ENCODE results near the gene TBC1D1. TPM values are rescaled to one million over a fixed set of nuclear protein-coding genes. Genes with fewer than 3 reads are reported as not detected.

Gene TBC1D1
- total RNA-seq, 4 donors from 2014 or later = 15.9 to 24.0 (median 20.0) TPM

DNA sequence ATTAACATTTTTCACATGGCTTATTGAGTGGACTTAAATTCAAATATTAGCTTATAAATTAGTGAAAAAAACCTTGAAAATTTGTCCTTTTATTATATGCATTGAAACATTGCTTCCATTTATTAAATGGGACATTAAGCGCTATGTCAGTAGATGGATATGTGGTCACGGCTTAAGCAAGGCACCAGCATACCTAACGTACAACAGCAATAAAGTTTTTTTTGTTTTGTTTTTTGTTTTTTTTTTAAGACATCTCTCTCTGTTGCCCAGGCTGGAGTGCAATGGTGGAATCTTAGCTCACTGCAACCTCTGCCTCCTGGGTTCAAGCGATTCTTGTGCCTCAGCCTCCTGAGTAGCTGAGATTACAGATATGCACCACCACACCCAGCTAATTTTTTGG, 32.8 kb upstream of the TBC1D1 start:
- intact Hi-C loops (cut with DNase I; ENCODE audit: low total_unique reads) = no loop called here
- TF ChIP-seq POLR2A (IDR thresholded peaks at IDR 0.05) = no peak
- TF ChIP-seq, protein P1, sequence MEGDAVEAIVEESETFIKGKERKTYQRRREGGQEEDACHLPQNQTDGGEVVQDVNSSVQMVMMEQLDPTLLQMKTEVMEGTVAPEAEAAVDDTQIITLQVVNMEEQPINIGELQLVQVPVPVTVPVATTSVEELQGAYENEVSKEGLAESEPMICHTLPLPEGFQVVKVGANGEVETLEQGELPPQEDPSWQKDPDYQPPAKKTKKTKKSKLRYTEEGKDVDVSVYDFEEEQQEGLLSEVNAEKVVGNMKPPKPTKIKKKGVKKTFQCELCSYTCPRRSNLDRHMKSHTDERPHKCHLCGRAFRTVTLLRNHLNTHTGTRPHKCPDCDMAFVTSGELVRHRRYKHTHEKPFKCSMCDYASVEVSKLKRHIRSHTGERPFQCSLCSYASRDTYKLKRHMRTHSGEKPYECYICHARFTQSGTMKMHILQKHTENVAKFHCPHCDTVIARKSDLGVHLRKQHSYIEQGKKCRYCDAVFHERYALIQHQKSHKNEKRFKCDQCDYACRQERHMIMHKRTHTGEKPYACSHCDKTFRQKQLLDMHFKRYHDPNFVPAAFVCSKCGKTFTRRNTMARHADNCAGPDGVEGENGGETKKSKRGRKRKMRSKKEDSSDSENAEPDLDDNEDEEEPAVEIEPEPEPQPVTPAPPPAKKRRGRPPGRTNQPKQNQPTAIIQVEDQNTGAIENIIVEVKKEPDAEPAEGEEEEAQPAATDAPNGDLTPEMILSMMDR (IDR thresholded peaks at IDR 0.05) = no peak
- WGBS, 2 donors = 86 to 88% methylated on average over 4 of the region's 4 CpGs

DNA sequence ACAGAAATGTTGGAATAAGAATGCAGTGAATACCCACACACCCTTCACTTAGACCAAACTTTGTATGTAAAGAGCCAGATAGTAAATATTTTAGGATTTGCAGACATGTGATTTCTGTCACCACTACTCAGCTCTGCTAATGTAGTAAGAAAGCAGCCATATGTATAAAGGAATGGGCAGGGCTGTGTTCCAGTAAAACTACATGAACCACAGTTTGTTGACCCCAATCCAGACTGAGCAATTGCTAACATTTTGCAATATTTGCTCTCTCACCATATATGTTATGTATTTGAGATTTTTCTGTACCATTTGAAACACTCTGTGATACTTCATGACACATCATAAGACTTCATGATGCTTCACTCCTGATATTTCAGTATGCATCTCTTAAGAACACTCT, 32.0 kb upstream of the TBC1D1 start:
- intact Hi-C loops (cut with DNase I; ENCODE audit: low total_unique reads) = no loop called here
- TF ChIP-seq, protein P1 (IDR thresholded peaks at IDR 0.05) = no peak
- TF ChIP-seq POLR2A (IDR thresholded peaks at IDR 0.05) = no peak
- no peak for DNase-seq (ENCODE audit: low spot score in 2 of 2)
- H3K4me3 ChIP-seq (ENCODE audit: low read depth, poor library complexity, severe bottlenecking) = no peak overlapping the region

More for the DNA sequence above, 32.8 kb upstream of the TBC1D1 start:
- H3K4me3 ChIP-seq (ENCODE audit: low read depth, poor library complexity, severe bottlenecking) = no peak overlapping the region
- no peak for DNase-seq (ENCODE audit: low spot score in 2 of 2)

DNA sequence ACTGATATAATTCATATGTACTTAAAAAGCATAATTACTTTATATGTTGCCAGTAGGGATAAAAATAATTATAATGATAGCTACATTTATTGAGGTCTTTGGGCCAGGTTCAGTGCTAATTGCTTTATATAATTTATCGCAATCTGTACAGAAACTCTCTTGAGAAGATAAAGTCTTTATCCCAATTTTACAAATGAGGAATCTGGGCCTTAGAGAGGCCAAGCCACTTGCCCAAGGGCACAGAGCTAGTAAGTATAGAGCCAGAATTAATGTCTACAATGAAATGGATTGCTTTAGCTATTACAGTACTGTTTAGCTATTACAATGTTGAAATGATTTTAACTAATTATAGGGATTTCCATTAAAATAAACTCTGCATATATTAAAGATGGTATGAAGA, 30.6 kb upstream of the TBC1D1 start:
- TF ChIP-seq, protein P1 (IDR thresholded peaks at IDR 0.05) = no peak
- no peak for TF ChIP-seq POLR2A (IDR thresholded peaks at IDR 0.05)
- 98 to 100% methylated on average over 1 of the region's 1 CpG for WGBS, 2 donors
- intact Hi-C loops (cut with DNase I; ENCODE audit: low total_unique reads) = no loop called here
- DNase-seq (ENCODE audit: low spot score in 2 of 2) = no peak
- no peak overlapping the region for H3K4me3 ChIP-seq (ENCODE audit: low read depth, poor library complexity, severe bottlenecking)

DNA sequence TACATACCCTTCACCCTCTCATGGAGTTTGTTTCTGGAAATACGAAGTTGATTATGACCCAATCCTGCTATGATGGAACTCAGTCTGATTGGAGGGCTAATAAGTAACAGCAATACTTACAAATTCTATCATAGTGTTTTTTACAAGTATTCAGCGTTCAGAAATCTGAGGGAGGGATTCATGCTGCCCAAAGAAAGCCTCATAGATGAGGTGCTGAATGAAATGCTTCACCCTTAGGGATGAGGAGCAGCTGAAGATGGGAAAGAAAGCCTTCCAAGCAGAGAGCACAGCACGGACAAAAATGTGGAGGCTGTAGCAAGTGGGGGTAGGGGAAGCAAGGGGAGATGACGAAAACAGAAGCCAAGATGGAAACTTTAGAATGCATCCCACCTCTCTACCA, 27.9 kb upstream of the TBC1D1 start:
- no peak overlapping the region for H3K4me3 ChIP-seq (ENCODE audit: low read depth, poor library complexity, severe bottlenecking)
- intact Hi-C loops (cut with DNase I; ENCODE audit: low total_unique reads) = no loop called here
- TF ChIP-seq, protein P1 (IDR thresholded peaks at IDR 0.05) = no peak
- no peak for TF ChIP-seq POLR2A (IDR thresholded peaks at IDR 0.05)
- no peak for DNase-seq (ENCODE audit: low spot score in 2 of 2)
- 90 to 95% methylated on average over 4 of the region's 4 CpGs for WGBS, 2 donors

DNA sequence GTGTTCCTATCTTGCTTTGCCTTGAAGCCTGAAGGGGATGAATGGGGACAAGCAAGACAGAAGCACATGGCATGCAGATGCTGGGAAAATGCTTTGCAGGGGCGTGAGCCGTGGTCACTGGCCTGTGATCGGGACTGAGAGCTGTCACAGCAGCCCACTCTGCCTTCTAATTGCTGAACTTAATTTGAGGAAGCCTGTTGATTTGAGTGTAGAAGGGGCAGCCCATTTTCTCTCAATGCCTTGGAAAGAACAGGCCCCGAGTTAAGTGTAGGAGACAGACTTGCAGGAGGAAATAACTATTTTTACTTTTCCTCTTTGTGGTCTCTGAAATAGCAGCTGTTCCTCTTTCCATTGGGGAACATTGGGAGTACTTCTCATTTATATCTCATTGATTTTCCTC, 26.1 kb upstream of the TBC1D1 start:
- intact Hi-C loops (cut with DNase I; ENCODE audit: low total_unique reads) = no loop called here
- H3K4me3 ChIP-seq (ENCODE audit: low read depth, poor library complexity, severe bottlenecking) = no peak overlapping the region
- no peak for DNase-seq (ENCODE audit: low spot score in 2 of 2)
- 59 to 74% methylated on average over 4 of the region's 4 CpGs for WGBS, 2 donors
- no peak for TF ChIP-seq POLR2A (IDR thresholded peaks at IDR 0.05)
- TF ChIP-seq, protein P1 (IDR thresholded peaks at IDR 0.05) = no peak

DNA sequence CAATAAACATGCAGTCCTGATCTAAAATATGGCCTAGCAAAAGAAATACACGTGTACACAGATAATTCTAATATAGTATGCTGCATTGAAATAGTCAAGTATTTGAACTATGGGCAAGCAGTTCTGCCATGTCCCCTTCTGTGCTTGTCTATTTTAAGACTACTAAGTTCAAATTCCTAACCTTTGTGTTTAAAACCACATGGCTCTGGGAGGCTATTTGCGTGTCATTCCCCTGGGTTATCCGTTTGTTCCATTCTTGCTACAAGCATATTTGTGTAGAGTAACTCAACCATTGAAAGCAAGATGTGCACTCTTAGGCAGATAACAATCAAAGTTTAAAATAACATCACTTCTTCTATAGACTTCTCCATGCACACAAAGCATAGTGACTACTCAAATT, 25.4 kb upstream of the TBC1D1 start:
- H3K4me3 ChIP-seq (ENCODE audit: low read depth, poor library complexity, severe bottlenecking) = no peak overlapping the region
- intact Hi-C loops (cut with DNase I; ENCODE audit: low total_unique reads) = no loop called here
- no peak for TF ChIP-seq POLR2A (IDR thresholded peaks at IDR 0.05)
- TF ChIP-seq, protein P1 (IDR thresholded peaks at IDR 0.05) = no peak
- WGBS, 2 donors = 86 to 91% methylated on average over 3 of the region's 3 CpGs
- no peak for DNase-seq (ENCODE audit: low spot score in 2 of 2)
